ENCODE data around the gene DOCK4. TPM values are rescaled to one million over a fixed set of nuclear protein-coding genes. Genes with fewer than 3 reads are reported as not detected.
A peak's percentile ranks its signal among the peaks of the same experiment; 100 is the strongest.

Gene DOCK4
- total RNA-seq, 1 donor from 2014 or later = 44.1 TPM

DNA sequence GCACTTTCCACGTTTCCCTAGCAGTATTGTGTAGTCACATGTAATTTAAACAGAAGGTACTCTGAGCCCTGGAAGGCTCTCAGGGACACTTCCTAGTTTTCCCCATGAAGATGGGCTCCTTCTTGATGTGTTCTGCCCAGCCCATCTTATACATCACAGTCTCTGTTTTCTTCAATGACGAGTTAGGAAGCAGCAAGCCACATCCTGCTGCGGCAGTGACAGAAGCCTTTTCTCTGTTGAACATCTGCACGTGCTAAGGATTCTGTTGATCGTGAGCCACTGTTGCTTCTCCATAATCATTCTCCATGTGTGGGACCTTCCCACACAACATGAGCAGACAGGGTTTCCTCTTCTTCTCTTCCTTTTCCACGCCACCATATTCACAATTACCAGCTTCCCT is 346.0 kb downstream of the DOCK4 start:
- DNase-seq (ENCODE audit: extremely low spot score, unreplicated experiment) = no peak
- Mint-ChIP-seq H3K27ac (ENCODE audit: unreplicated experiment) (no peak overlapping the region), H3K4me3 (ENCODE audit: unreplicated experiment) (no peak overlapping the region), H3K36me3 (ENCODE audit: unreplicated experiment) (peaks cover 29% of the 10 kb centered on the region), H3K27me3 (ENCODE audit: unreplicated experiment) (no peaks in the 10 kb centered on the region), H3K4me1 (ENCODE audit: unreplicated experiment) (peaks cover 20% of the 10 kb centered on the region), H3K9me3 (ENCODE audit: unreplicated experiment) (no peaks in the 10 kb centered on the region)
- TF ChIP-seq, protein P1, sequence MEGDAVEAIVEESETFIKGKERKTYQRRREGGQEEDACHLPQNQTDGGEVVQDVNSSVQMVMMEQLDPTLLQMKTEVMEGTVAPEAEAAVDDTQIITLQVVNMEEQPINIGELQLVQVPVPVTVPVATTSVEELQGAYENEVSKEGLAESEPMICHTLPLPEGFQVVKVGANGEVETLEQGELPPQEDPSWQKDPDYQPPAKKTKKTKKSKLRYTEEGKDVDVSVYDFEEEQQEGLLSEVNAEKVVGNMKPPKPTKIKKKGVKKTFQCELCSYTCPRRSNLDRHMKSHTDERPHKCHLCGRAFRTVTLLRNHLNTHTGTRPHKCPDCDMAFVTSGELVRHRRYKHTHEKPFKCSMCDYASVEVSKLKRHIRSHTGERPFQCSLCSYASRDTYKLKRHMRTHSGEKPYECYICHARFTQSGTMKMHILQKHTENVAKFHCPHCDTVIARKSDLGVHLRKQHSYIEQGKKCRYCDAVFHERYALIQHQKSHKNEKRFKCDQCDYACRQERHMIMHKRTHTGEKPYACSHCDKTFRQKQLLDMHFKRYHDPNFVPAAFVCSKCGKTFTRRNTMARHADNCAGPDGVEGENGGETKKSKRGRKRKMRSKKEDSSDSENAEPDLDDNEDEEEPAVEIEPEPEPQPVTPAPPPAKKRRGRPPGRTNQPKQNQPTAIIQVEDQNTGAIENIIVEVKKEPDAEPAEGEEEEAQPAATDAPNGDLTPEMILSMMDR (IDR thresholded peaks at IDR 0.05) = no peak

DNA sequence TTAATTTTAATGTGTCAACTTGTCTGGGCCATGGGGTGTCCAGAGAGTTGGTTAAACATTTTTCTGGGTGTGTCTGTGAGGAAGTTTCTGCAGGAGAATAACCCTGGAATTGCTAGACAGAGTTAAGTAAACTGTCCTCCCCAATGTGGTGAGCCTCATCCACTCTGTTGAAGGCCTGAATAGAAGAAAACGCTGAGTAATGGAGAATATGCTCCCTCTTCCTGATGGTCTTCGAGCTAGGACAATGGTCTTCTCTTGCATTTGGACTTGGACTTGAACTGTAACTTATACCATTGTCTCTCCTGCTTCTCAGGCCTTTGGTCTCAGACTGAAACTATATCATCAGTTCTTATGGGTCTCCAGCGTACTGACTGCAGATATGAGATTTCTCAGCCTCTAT is 347.9 kb downstream of the DOCK4 start:
- H3K9me3 Mint-ChIP-seq (ENCODE audit: unreplicated experiment) = no peaks in the 10 kb centered on the region
- peaks cover 13% of the 10 kb centered on the region for H3K4me1 Mint-ChIP-seq (ENCODE audit: unreplicated experiment)
- peaks cover 23% of the 10 kb centered on the region for H3K36me3 Mint-ChIP-seq (ENCODE audit: unreplicated experiment)
- H3K27me3 Mint-ChIP-seq (ENCODE audit: unreplicated experiment) = no peaks in the 10 kb centered on the region
- TF ChIP-seq, protein P1 (IDR thresholded peaks at IDR 0.05) = no peak
- H3K4me3 Mint-ChIP-seq (ENCODE audit: unreplicated experiment) = no peak overlapping the region
- no peak overlapping the region for H3K27ac Mint-ChIP-seq (ENCODE audit: unreplicated experiment)
- no peak for DNase-seq (ENCODE audit: extremely low spot score, unreplicated experiment)

DNA sequence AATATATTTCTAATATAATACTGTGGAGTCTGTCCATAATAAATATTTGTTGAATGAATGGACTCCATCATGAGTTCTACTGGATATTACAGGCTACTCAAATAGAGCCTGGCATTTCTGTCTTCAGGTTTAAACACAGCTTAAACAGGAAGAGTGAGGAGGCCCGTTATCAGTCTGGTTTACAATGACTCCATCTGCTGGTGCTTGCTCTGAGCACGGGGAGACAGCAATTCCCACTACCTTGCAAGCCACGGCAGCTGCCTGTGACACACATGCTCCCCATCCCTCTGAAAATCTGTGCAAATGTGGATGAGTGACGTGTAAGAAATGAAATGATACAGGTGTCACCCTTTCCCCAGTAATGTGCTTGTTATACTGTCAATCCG is 350.4 kb downstream of the DOCK4 start:
- TF ChIP-seq, protein P1 (IDR thresholded peaks at IDR 0.05) = peak; percentile 13
- H3K27ac Mint-ChIP-seq (ENCODE audit: unreplicated experiment) = no peak overlapping the region
- no peak for DNase-seq (ENCODE audit: extremely low spot score, unreplicated experiment)
- no peak overlapping the region for H3K4me3 Mint-ChIP-seq (ENCODE audit: unreplicated experiment)
- peaks cover under 1% of the 10 kb centered on the region for H3K9me3 Mint-ChIP-seq (ENCODE audit: unreplicated experiment)
- peaks cover 13% of the 10 kb centered on the region for H3K4me1 Mint-ChIP-seq (ENCODE audit: unreplicated experiment)
- peaks cover 18% of the 10 kb centered on the region for H3K36me3 Mint-ChIP-seq (ENCODE audit: unreplicated experiment)
- H3K27me3 Mint-ChIP-seq (ENCODE audit: unreplicated experiment) = no peaks in the 10 kb centered on the region

DNA sequence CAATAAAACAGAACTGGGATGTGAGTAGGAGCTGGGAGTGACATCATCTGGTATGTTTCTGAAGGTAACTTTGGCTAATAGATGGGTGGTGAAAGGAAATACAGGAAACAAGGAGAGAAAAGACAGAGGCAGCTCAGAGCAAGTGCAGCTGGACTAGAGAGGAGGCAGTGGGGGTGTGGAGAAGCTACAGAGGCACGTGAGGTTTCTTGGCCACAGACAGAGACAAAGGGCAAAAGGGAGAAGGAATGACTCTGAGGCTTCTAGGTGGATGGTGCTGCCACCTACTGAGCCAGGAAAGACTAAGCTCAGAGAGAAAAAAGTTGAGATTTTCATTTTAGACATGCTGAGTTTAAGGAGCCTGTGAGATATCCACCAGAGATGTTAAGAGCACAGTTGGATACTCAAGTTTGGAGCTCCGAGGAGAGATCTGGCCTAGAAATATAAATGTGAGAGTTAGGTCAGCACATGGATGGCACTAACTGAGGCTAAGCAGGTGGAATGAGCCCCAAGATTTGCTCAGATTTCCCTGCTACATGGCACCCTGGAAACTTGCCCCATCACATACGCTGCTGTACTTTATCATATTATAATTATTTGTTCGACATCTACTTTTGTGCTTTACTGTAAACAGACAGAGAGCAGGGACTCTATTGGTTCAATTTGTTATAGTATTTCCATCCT is 350.9 kb downstream of the DOCK4 start:
- peaks cover 5% of the 10 kb centered on the region for H3K9me3 Mint-ChIP-seq (ENCODE audit: unreplicated experiment)
- H3K27ac Mint-ChIP-seq (ENCODE audit: unreplicated experiment) = peak overlapping the region; percentile 61
- no peak for DNase-seq (ENCODE audit: extremely low spot score, unreplicated experiment)
- no peak overlapping the region for H3K4me3 Mint-ChIP-seq (ENCODE audit: unreplicated experiment)
- H3K4me1 Mint-ChIP-seq (ENCODE audit: unreplicated experiment) = peaks cover 13% of the 10 kb centered on the region
- TF ChIP-seq, protein P1 (IDR thresholded peaks at IDR 0.05) = peak; percentile 76
- peaks cover 18% of the 10 kb centered on the region for H3K36me3 Mint-ChIP-seq (ENCODE audit: unreplicated experiment)
- H3K27me3 Mint-ChIP-seq (ENCODE audit: unreplicated experiment) = no peaks in the 10 kb centered on the region

DNA sequence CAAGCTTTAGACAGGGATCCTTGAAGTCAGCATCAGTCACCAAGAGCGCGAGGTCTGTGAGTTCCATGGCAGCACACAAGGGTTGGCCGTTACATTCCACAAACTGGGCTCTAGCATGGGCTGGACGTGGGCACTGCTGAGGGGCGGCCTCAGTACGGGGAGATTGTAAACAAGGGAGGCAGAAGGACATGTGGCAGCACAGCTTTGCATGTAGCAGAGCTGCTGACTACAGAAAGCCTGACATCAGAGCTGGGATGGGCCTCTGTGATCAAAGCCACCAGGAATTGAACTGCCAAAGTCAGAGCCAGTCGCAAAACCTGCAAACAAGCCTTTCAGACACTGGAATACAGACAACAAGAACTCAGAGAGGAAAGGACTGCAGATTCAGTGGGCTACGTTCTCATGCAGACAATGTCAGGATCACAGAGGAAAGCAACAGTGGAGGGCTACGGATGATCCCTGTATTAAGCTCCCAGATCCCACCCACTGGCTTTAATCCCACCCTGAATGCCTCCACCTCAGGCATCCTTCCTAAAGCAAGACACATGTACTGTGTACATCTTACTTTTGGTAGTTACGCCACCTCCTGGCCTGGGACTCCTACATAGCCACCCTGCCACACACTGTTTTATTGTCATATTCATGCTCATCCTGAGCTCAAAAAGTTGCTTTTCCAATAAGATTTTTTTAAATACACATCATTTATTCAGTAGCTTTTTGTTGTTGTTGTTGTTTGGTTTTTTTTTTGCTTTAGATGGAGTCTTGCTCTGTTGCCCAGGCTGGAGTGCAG is 352.8 kb downstream of the DOCK4 start:
- Mint-ChIP-seq H3K9me3 (ENCODE audit: unreplicated experiment) (peaks cover 7% of the 10 kb centered on the region), H3K36me3 (ENCODE audit: unreplicated experiment) (peaks cover 21% of the 10 kb centered on the region)

More for the DNA sequence above, 352.8 kb downstream of the DOCK4 start:
- H3K27ac Mint-ChIP-seq (ENCODE audit: unreplicated experiment) = no peak overlapping the region
- TF ChIP-seq, protein P1 (IDR thresholded peaks at IDR 0.05) = peak; percentile 29
- H3K4me1 Mint-ChIP-seq (ENCODE audit: unreplicated experiment) = peaks cover 13% of the 10 kb centered on the region
- no peak overlapping the region for H3K4me3 Mint-ChIP-seq (ENCODE audit: unreplicated experiment)
- no peaks in the 10 kb centered on the region for H3K27me3 Mint-ChIP-seq (ENCODE audit: unreplicated experiment)
- DNase-seq (ENCODE audit: extremely low spot score, unreplicated experiment) = no peak

Measured in osteocyte (in vitro differentiated cells).